Measurements from ENCODE around the gene MT1E.
"Not testable (repeated sequence)": the region's sequence is repeated elsewhere in the genome, so short reads cannot be mapped to it uniquely, and the experiment has no call there.

The MT1E gene

GRCh38 chr16:56672761-56673536 lies 47.4 kb downstream of the MT1E start:
- DNase-seq = no peak

DNA sequence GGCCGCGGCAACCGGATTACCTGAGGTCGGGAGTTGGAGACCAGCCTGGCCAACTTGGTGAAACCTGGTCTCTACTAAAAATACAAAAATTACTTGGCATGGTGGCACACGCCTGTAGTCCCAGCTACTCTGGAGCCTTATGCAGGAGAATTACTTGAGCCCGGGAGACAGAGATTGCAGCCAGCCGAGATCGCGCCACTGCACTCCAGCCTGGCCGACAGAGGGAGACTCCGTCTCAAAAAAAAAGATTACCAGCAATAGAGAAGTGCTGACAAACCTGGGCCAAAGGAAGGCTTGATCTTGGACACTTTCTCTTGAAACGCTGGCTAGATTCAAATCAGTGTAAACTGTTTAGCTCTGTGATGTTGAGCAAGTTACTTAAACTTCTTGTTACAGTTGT lies 48.3 kb downstream of the MT1E start:
- peak in 1 of 2 experiments; percentile 11 for DNase-seq

DNA sequence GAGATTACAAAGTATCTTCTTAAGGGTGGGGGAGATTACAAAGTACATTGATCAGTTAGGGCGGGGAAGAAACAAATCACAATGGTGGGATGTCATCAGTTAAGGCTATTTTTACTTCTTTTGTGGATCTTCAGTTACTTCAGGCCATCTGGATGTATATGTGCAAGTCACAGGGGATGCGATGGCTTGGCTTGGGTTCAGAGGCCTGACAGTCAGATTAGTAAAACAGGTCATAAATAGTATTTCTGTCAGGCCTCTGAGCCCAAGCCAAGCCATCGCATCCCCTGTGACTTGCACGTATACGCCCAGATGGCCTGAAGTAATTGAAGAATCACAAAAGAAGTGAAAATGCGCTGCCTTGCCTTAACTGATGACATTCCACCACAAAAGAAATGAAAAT lies 49.0 kb downstream of the MT1E start:
- DNase-seq = not testable (repeated sequence)

DNA sequence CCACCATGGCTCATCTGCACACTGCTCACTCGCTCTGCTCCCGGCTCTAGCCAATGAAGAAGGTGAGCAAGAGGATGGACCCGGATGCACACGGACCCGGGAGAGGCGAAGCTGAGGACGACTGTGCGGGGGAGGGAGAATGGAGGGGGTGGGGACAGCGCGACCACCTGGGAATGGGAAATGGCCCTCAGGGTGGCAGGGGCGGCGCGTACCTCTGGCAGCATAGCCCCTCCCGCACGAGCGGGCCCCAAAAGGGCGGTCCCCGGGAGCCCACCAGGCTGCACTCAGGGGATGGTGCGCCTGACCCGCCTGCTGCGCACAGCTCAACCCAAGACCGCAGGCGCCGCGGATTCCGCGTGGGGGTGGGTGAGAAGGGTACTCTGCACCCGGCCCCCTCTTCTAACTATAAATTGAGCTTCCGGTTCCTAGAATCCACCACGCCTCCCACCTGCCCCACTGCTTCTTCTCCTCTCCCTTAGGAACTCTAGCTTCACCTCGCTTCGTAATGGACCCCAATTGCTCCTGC lies 50.2 kb downstream of the MT1E start:
- no peak for DNase-seq
